Astrocyte of the cerebellum (primary cell): ENCODE results near the gene AKNA.

Source experiments
- DNase-seq: peaks from one replicate; pipeline ENCODE4 v3.0.0-alpha.2; 2011; ENCODE audit warnings: low read depth
- H3K4me3 ChIP-seq: 2 replicates; pipeline ENCODE4 v1.5.1; 2011; ENCODE audit warnings: mild to moderate bottlenecking, low read depth, low read length, moderate library complexity
- in situ Hi-C: cut with HindIII; loops from 2 replicates; pipeline ENCODE4 v1.10.0; 2017; ENCODE audit warnings: low sequenced_read_pairs
- TF ChIP-seq, protein P1 (sequence below): IDR thresholded peaks from 2 replicates; pipeline ENCODE4 v1.5.1; 2012; ENCODE audit warnings: low read length, low read depth, moderate library complexity, mild to moderate bottlenecking; ENCODE audit errors: missing control alignments

The AKNA gene

DNA sequence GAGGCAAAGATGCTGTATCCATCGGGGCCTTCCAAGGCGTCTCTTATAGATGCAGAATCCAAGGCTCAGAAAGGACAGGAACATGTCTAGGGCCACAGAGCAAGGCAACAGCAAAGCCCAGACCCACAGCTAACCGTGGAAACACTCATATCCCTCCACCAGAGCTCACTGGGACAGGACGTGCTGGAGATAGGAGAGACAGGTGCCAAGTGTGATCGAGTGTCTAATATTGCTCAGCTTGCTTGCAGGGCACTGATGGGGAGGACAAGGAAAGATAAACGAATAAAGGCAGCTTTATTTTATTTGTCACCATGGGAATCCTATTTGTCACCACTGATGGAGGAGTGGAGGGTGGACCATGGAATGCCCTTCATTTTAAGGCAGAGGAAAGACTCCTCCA is 44.0 kb upstream of the AKNA start:
- no peak for DNase-seq
- no peak overlapping the region for H3K4me3 ChIP-seq
- TF ChIP-seq, protein P1, sequence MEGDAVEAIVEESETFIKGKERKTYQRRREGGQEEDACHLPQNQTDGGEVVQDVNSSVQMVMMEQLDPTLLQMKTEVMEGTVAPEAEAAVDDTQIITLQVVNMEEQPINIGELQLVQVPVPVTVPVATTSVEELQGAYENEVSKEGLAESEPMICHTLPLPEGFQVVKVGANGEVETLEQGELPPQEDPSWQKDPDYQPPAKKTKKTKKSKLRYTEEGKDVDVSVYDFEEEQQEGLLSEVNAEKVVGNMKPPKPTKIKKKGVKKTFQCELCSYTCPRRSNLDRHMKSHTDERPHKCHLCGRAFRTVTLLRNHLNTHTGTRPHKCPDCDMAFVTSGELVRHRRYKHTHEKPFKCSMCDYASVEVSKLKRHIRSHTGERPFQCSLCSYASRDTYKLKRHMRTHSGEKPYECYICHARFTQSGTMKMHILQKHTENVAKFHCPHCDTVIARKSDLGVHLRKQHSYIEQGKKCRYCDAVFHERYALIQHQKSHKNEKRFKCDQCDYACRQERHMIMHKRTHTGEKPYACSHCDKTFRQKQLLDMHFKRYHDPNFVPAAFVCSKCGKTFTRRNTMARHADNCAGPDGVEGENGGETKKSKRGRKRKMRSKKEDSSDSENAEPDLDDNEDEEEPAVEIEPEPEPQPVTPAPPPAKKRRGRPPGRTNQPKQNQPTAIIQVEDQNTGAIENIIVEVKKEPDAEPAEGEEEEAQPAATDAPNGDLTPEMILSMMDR: no peak
- in situ Hi-C loops: no loop called here

DNA sequence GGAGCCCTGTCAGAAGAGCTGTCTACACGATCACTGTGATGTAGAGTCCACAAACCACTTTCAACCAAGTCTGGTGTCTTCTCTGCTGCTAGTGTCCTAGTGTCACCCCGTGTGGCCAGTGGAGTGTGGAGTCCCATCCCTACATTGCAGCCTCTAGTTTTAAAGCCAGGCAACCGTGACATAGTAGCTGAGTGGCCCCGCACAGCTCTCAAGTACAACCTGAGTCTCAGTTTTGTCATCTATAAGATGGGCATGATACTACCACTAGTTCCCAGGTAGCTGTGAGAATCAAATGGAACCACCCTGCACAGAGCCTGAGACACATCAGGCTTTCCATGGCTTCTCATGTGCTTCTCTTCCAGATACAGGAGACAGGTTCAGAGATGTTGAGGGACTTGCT is 43.2 kb upstream of the AKNA start:
- DNase-seq: no peak
- H3K4me3 ChIP-seq: no peak overlapping the region
- in situ Hi-C loops: no loop called here
- TF ChIP-seq, protein P1: no peak

DNA sequence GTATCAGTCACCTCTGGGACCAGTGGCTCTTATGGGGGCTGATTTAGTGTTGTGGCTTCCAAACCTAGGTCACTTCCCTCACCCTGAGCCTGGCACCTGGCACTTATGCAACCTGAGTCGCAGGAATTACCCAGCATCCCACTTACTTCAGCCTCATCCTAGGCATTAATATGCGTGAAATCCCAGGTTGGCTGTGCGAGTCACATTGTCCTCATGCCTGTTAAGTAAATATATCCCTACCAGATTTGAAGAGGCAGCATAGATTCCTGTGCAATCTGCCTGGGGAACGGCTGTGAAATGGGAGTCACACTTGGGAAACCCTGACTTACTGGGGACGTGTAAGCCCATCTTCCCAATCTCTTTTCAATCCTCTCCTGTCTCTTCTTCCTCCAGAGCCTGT is 42.7 kb upstream of the AKNA start:
- no peak overlapping the region for H3K4me3 ChIP-seq
- TF ChIP-seq, protein P1: no peak
- in situ Hi-C loops: no loop called here
- no peak for DNase-seq

DNA sequence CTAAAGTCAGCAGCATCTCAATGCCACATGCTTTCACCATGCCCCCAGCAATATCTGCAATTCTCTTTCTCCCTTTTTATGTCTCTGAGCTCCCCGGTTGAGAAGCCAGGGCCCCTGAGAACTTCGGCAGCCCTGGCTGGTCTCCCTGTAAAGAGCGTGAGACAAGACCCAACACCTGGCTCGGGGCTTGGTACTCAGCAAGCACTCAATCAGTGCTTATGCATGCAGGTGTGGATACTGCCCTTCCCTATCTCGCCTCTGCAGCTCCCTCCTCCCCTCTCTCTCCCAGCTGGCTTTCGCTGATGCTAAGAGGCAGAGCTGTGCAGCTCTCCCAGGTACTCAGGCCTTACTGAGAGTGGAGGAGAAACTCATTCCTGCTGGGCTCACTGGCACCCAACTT is 41.7 kb upstream of the AKNA start:
- TF ChIP-seq, protein P1: no peak
- in situ Hi-C loops: no loop called here
- DNase-seq: no peak
- H3K4me3 ChIP-seq: no peak overlapping the region

DNA sequence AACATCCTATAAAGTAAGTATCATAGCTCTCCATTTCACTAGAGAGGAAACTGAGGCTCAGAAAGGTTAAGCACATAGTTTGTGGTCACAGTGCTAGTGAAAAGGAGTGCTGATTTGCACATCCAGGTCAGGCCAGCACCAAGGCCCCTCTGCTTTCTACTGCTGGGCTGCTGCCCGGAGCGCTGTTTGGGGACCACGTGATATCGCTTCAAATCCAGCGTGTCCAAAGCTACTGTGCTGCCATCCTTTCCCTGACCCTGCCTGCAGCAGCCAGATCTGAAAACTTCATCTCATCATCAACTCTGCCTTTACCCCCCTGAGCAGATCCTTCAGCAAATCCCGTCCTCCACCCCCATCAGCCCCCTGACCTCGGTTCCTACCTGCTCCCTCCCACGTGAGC is 40.7 kb upstream of the AKNA start:
- TF ChIP-seq, protein P1: no peak
- no peak overlapping the region for H3K4me3 ChIP-seq
- DNase-seq: no peak
- in situ Hi-C loops: no loop called here

DNA sequence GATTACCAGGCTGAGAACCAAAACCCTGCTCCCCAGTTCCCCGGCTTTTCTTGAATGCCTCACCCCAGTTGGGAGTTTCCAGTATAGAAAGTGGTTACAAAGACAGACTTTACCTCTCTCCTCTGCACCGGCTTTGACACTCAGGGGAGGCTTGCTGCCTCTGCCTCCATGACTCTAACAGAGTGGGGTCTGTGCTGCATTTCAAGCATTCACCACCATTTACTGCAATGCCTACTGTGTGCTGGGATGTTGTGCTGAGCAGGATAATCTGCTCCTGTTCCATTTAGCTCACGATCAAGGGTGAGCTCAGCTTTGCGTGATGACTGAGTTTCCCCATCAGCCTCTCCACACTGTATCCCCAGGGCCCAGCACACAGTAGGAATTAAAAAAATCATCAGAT is 39.9 kb upstream of the AKNA start:
- H3K4me3 ChIP-seq: no peak overlapping the region
- TF ChIP-seq, protein P1: no peak
- in situ Hi-C loops: no loop called here
- DNase-seq: no peak
